ENCODE measurements around the gene FIBP.

DNA sequence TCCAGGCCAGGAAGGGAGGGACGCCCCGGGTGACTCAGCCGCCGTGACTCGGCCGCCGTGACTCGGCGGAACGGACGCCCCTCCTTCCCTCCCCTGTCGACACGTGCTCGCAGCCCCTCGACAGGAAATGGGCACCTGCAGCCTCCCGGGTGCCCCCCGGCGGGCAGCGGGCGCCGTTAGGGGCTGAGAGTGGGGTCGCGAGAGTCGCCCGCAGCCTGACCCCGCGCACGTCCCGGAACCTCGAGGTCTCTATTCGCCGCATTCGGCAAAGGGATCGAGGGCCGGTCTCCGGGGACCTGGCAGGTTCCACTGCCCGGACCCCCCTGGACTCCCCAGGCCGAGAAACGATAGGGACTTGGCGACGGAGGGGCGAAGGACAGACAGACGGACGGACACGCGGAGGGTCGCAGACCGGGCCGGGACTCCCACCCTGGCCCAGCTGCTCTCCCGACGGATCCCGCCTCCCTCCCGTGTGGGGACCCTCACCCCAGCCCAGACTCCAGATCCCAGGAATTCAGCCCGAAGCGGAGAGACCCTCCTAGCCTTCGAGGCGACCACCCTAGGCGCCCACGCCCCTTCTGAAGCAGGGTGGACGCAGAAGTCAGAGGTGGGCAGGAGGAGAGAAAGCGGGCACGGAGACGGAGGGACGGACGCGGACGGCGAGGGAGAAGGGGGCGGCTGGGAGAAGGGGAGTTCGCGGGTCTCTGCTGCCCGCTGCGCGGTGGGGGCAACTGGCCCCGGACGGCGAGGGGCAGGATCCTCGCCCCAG is 11.3 kb upstream of the FIBP start:
- TF ChIP-seq, protein P1, sequence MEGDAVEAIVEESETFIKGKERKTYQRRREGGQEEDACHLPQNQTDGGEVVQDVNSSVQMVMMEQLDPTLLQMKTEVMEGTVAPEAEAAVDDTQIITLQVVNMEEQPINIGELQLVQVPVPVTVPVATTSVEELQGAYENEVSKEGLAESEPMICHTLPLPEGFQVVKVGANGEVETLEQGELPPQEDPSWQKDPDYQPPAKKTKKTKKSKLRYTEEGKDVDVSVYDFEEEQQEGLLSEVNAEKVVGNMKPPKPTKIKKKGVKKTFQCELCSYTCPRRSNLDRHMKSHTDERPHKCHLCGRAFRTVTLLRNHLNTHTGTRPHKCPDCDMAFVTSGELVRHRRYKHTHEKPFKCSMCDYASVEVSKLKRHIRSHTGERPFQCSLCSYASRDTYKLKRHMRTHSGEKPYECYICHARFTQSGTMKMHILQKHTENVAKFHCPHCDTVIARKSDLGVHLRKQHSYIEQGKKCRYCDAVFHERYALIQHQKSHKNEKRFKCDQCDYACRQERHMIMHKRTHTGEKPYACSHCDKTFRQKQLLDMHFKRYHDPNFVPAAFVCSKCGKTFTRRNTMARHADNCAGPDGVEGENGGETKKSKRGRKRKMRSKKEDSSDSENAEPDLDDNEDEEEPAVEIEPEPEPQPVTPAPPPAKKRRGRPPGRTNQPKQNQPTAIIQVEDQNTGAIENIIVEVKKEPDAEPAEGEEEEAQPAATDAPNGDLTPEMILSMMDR (IDR thresholded peaks at IDR 0.05; ENCODE audit: control extremely low read depth in 1 of 3, insufficient read depth in 1 of 3, low read depth in 1 of 3, low read length in 3 of 3) = no peak
- TF ChIP-seq POLR2AphosphoS5 (IDR thresholded peaks at IDR 0.05; ENCODE audit: low read depth, low read length) (no peak), EGR1 (IDR thresholded peaks at IDR 0.05; ENCODE audit: borderline replicate concordance, low read depth, low read length) (no peak), EZH2 (IDR thresholded peaks at IDR 0.05; ENCODE audit: low read depth, low read length, severe bottlenecking) (peak; percentile 68), KDM5A (IDR thresholded peaks at IDR 0.05; ENCODE audit: low read length) (no peak)
